ENCODE data around the gene ASTN2. TPM values are rescaled to one million over a fixed set of nuclear protein-coding genes. Genes with fewer than 3 reads are reported as not detected.

Gene ASTN2
- total RNA-seq, 1 experiment from 2014 or later = 4.8 TPM

DNA sequence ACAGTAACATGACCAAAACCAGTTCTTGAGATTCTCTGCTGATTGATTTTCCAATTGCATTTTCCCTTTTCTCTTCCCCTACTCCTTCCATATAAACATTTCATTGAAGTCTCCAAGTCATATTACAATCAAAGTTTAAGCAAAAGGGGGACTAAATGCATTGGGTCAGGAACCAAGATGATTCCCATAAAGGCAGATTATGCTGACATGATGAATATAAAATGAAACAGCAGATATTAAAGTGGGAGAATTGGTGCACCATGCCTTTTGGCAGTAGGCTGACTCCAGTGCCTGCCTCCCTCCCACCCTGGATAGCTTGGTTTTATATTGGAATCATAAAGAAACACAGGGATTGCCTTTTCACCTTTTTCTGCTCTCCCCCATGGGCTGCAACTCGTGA, 118.4 kb downstream of the ASTN2 start:
- Histone ChIP-seq H3K27me3 (ENCODE audit: insufficient read depth, low read length) (no peaks in the 10 kb centered on the region), H4K20me1 (ENCODE audit: insufficient read depth) (no peaks in the 10 kb centered on the region), H3K36me3 (ENCODE audit: control insufficient read depth in 1 of 2, insufficient read depth in 2 of 2, low read length in 2 of 2) (no peaks in the 10 kb centered on the region), H2AFZ (ENCODE audit: low read depth, low read length, poor library complexity, severe bottlenecking) (no peak overlapping the region), H3K27ac (ENCODE audit: low read depth, low read length) (no peak overlapping the region), H3K79me2 (ENCODE audit: insufficient read depth, low read length) (no peaks in the 10 kb centered on the region), H3K4me1 (ENCODE audit: control insufficient read depth in 1 of 2, insufficient read depth in 2 of 2, low read length in 2 of 2) (no peaks in the 10 kb centered on the region), H3K4me3 (replicated peaks in 1 of 2; ENCODE audit: low read depth in 1 of 2, low read length in 2 of 2) (no peak overlapping the region), H3K9ac (ENCODE audit: low read length) (no peak overlapping the region), H3K9me3 (ENCODE audit: control insufficient read depth in 1 of 2, insufficient read depth in 1 of 2, low read depth in 1 of 2, low read length in 2 of 2) (peaks cover 0 to 4% of the 10 kb centered on the region in 2 experiments; a peak in 2 of 4 replicates), H3K4me2 (ENCODE audit: low read length) (no peak overlapping the region), H3K9me2 (ENCODE audit: insufficient read depth) (no peaks in the 10 kb centered on the region)
- ChIA-PET POLR2A (no interaction called here), CTCF (no interaction called here), RAD21 (ENCODE audit: low non-redundant PET in 1 of 2, low total read pairs in 2 of 2, uncharacterized antibody in 2 of 2, unreplicated experiment in 2 of 2) (no interaction called here)
- no peak for ATAC-seq
- no peak for DNase-seq (ENCODE audit: low read depth, low spot score)
- BruUV-seq (replicated peaks) = no TSS peak
- TF ChIP-seq SP1 (IDR thresholded peaks at IDR 0.05; ENCODE audit: low read depth) (no peak), CEBPB (IDR thresholded peaks at IDR 0.05; ENCODE audit: low read depth) (no peak), POLR2A (IDR thresholded peaks at IDR 0.05; ENCODE audit: borderline replicate concordance, extremely low read depth, insufficient read depth, insufficient read length) (no peak), SIN3A (IDR thresholded peaks at IDR 0.05; ENCODE audit: low read depth) (no peak), RAD21 (IDR thresholded peaks at IDR 0.05; ENCODE audit: low read depth) (no peak), ZNF274 (IDR thresholded peaks at IDR 0.05; ENCODE audit: low read depth, low read length) (no peak), YY1 (IDR thresholded peaks at IDR 0.05; ENCODE audit: extremely low read depth, insufficient replicate concordance, low read depth, low read length) (no peak), TCF7L2 (IDR thresholded peaks at IDR 0.05; ENCODE audit: borderline replicate concordance, extremely low read depth, insufficient read depth, insufficient read length) (no peak), EGR1 (IDR thresholded peaks at IDR 0.05; ENCODE audit: low read depth) (no peak), CBX3 (IDR thresholded peaks at IDR 0.05; ENCODE audit: low read depth) (no peak), SRF (IDR thresholded peaks at IDR 0.05; ENCODE audit: low read depth) (no peak), EZH2phosphoT487 (IDR thresholded peaks at IDR 0.05; ENCODE audit: borderline replicate concordance) (no peak)
- TF ChIP-seq, protein P1, sequence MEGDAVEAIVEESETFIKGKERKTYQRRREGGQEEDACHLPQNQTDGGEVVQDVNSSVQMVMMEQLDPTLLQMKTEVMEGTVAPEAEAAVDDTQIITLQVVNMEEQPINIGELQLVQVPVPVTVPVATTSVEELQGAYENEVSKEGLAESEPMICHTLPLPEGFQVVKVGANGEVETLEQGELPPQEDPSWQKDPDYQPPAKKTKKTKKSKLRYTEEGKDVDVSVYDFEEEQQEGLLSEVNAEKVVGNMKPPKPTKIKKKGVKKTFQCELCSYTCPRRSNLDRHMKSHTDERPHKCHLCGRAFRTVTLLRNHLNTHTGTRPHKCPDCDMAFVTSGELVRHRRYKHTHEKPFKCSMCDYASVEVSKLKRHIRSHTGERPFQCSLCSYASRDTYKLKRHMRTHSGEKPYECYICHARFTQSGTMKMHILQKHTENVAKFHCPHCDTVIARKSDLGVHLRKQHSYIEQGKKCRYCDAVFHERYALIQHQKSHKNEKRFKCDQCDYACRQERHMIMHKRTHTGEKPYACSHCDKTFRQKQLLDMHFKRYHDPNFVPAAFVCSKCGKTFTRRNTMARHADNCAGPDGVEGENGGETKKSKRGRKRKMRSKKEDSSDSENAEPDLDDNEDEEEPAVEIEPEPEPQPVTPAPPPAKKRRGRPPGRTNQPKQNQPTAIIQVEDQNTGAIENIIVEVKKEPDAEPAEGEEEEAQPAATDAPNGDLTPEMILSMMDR (IDR thresholded peaks at IDR 0.05 in 2 of 3, conservative IDR thresholded peaks at IDR 0.05 in 1 of 3; ENCODE audit: borderline replicate concordance in 1 of 3, insufficient read depth in 1 of 3, low read depth in 2 of 3, low read length in 2 of 3) = no peak
- TF ChIP-seq, protein P2, sequence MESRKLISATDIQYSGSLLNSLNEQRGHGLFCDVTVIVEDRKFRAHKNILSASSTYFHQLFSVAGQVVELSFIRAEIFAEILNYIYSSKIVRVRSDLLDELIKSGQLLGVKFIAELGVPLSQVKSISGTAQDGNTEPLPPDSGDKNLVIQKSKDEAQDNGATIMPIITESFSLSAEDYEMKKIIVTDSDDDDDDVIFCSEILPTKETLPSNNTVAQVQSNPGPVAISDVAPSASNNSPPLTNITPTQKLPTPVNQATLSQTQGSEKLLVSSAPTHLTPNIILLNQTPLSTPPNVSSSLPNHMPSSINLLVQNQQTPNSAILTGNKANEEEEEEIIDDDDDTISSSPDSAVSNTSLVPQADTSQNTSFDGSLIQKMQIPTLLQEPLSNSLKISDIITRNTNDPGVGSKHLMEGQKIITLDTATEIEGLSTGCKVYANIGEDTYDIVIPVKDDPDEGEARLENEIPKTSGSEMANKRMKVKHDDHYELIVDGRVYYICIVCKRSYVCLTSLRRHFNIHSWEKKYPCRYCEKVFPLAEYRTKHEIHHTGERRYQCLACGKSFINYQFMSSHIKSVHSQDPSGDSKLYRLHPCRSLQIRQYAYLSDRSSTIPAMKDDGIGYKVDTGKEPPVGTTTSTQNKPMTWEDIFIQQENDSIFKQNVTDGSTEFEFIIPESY (IDR thresholded peaks at IDR 0.05; ENCODE audit: extremely low read depth, insufficient replicate concordance, low read length) = no peak
- intact Hi-C loops (cut with micrococcal nuclease) = no loop called here
